Measurements from ENCODE around the gene ZEB2. TPM values are rescaled to one million over a fixed set of nuclear protein-coding genes. Genes with fewer than 3 reads are reported as not detected.

The ZEB2 gene
- polyA plus RNA-seq, 1 donor from 2014 or later, result 2.2 TPM

DNA sequence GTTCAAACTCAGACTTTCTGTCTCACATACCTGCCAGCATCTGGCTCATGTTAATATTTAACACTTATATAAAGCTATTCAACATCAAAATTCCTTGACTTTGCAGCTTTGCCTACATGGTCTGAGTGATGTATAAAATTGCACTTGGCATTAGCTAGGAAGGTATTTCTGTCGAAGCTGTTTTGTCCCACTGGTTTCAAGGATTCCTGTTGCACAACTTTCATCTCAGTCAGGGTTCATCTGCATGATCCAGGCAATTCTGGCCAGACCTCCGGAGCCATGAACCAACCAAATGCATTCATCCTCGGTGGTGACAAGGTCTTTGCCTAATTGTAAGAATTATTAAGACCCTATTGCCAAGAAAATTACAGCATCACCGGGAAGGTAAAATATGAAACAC is 185.4 kb downstream of the ZEB2 start:
- Histone ChIP-seq H3F3A (ENCODE audit: insufficient read depth, low read length, poor library complexity, severe bottlenecking) (no peaks in the 10 kb centered on the region), H3K79me2 (replicated peaks; ENCODE audit: insufficient read depth, low read length) (no peaks in the 10 kb centered on the region), H4K20me1 (ENCODE audit: insufficient read depth) (no peaks in the 10 kb centered on the region), H3K4me2 (ENCODE audit: low read length) (no peak overlapping the region), H2AFZ (ENCODE audit: low read depth, low read length) (no peak overlapping the region), H3K9me2 (ENCODE audit: insufficient read depth, low read length) (no peaks in the 10 kb centered on the region), H3K9me3 (ENCODE audit: low read length) (no peaks in the 10 kb centered on the region), H3K27me3 (ENCODE audit: insufficient read depth, low read depth, low read length) (no peaks in the 10 kb centered on the region), H3K9ac (ENCODE audit: low read length) (no peak overlapping the region), H3K4me3 (ENCODE audit: low read length) (no peak overlapping the region), H3K27ac (ENCODE audit: low read length) (no peak overlapping the region), H3K36me3 (ENCODE audit: insufficient read depth, low read length) (no peaks in the 10 kb centered on the region)
- TF ChIP-seq MXI1 (conservative IDR thresholded peaks at IDR 0.05; ENCODE audit: poor library complexity, severe bottlenecking) (no peak), EP300 (conservative IDR thresholded peaks at IDR 0.05; ENCODE audit: poor library complexity, severe bottlenecking) (no peak), POLR2AphosphoS5 (IDR thresholded peaks at IDR 0.05) (no peak), EZH2 (IDR thresholded peaks at IDR 0.05; ENCODE audit: borderline replicate concordance, insufficient read depth, low read length, poor library complexity, severe bottlenecking) (no peak), TAF1 (IDR thresholded peaks at IDR 0.05; ENCODE audit: low read depth) (no peak), RAD21 (conservative IDR thresholded peaks at IDR 0.05) (no peak), SMC3 (conservative IDR thresholded peaks at IDR 0.05; ENCODE audit: poor library complexity) (no peak)
- TF ChIP-seq, protein P1, sequence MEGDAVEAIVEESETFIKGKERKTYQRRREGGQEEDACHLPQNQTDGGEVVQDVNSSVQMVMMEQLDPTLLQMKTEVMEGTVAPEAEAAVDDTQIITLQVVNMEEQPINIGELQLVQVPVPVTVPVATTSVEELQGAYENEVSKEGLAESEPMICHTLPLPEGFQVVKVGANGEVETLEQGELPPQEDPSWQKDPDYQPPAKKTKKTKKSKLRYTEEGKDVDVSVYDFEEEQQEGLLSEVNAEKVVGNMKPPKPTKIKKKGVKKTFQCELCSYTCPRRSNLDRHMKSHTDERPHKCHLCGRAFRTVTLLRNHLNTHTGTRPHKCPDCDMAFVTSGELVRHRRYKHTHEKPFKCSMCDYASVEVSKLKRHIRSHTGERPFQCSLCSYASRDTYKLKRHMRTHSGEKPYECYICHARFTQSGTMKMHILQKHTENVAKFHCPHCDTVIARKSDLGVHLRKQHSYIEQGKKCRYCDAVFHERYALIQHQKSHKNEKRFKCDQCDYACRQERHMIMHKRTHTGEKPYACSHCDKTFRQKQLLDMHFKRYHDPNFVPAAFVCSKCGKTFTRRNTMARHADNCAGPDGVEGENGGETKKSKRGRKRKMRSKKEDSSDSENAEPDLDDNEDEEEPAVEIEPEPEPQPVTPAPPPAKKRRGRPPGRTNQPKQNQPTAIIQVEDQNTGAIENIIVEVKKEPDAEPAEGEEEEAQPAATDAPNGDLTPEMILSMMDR (IDR thresholded peaks at IDR 0.05; ENCODE audit: poor library complexity, severe bottlenecking), result no peak
- TF ChIP-seq, protein P2, sequence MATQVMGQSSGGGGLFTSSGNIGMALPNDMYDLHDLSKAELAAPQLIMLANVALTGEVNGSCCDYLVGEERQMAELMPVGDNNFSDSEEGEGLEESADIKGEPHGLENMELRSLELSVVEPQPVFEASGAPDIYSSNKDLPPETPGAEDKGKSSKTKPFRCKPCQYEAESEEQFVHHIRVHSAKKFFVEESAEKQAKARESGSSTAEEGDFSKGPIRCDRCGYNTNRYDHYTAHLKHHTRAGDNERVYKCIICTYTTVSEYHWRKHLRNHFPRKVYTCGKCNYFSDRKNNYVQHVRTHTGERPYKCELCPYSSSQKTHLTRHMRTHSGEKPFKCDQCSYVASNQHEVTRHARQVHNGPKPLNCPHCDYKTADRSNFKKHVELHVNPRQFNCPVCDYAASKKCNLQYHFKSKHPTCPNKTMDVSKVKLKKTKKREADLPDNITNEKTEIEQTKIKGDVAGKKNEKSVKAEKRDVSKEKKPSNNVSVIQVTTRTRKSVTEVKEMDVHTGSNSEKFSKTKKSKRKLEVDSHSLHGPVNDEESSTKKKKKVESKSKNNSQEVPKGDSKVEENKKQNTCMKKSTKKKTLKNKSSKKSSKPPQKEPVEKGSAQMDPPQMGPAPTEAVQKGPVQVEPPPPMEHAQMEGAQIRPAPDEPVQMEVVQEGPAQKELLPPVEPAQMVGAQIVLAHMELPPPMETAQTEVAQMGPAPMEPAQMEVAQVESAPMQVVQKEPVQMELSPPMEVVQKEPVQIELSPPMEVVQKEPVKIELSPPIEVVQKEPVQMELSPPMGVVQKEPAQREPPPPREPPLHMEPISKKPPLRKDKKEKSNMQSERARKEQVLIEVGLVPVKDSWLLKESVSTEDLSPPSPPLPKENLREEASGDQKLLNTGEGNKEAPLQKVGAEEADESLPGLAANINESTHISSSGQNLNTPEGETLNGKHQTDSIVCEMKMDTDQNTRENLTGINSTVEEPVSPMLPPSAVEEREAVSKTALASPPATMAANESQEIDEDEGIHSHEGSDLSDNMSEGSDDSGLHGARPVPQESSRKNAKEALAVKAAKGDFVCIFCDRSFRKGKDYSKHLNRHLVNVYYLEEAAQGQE (IDR thresholded peaks at IDR 0.05; ENCODE audit: borderline replicate concordance), result no peak

Small RNA genes within 50 kb of the gene (small RNA-seq; reads per million reads assigned to genes)
- 0 reads per million in 3 experiments for gene RF01987
